Brain microvascular endothelial cell (primary cell): Measurements from ENCODE around the gene INKA2.

Experiments used
- DNase-seq: peaks from one replicate; pipeline ENCODE4 v3.0.0-alpha.2; 2020
- H3K27ac ChIP-seq: fragments of 250-450 bp; sonication (Bioruptor Pico); 2 replicates; pipeline ENCODE4 v1.5.1; 2020; ENCODE audit warnings: mild to moderate bottlenecking, moderate library complexity
- H3K27me3 ChIP-seq: fragments of 250-450 bp; sonication (Bioruptor Pico); replicated peaks from 2 replicates; pipeline ENCODE4 v1.5.1; 2020; ENCODE audit warnings: mild to moderate bottlenecking
- H3K36me3 ChIP-seq: fragments of 250-450 bp; sonication (Bioruptor Pico); replicated peaks from 2 replicates; pipeline ENCODE4 v1.5.1; 2020; ENCODE audit warnings: mild to moderate bottlenecking
- H3K4me3 ChIP-seq: 2 replicates; pipeline ENCODE4 v1.5.1; 2011; ENCODE audit warnings: low read depth, mild to moderate bottlenecking, control low read depth, low read length, moderate library complexity
- CTCF ChIP-seq: IDR thresholded peaks from 2 replicates; pipeline ENCODE4 v1.5.1; 2011; ENCODE audit warnings: low read depth, mild to moderate bottlenecking, moderate library complexity, low read length, control low read depth, inconsistent platforms; ENCODE audit errors: missing control alignments
- in situ Hi-C: cut with HindIII; loops from 2 replicates; pipeline ENCODE4 v1.10.0; 2017; ENCODE audit warnings: low sequenced_read_pairs, low pct_ligation_motif_present

Gene INKA2

DNA sequence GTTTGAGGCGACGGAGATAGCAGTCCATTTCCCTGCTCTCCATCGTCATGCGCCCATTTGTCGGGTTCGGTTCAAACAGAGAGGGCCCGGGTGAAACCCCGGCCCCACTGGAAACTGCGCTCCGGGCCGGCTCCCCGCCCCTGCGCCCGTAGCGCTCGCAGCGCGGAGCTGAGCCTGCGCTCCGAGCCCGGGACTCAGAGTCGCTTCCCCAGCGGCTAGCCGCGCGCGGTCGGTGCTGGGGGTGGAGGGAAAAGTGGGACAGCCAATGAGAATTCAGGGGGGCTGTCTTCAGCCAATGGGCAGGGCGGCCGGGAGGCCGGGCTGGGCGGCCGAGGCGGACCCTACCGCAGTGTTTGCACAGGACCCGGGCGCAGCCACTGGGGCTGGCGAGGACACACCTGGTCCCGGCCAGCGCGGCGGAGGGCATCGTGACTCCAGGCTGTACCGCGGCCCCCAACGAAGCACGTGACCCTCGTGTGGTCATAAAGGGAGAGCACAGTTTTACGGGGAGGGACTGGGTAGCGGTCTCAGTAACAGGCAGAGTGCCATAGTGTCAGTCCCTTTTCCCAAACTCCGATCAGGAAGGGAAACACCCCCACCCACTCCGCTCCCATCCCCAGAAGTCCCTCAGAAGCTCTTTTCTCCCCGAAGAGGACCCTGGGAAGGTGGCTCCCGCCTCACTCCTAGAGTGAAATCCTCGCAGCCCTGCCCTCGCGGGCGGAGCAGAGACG lies at the start of gene INKA2:
Gene INKA2, minus strand, starts transcription at position 202 of the 731 bp plus-strand sequence. Its CDS starts 153 bp downstream, at position 49.
- H3K27me3 ChIP-seq = no peaks in the 10 kb centered on the region
- no peaks in the 10 kb centered on the region for H3K36me3 ChIP-seq
- peak; percentile 1 for TF ChIP-seq CTCF
- H3K4me3 ChIP-seq = peak within 1 kb of the TSS; percentile 64
- DNase-seq = peak; percentile 70
- no peak within 1 kb of the TSS for H3K27ac ChIP-seq
- in situ Hi-C loops = no loop called here

GRCh38 chr1:111786669-111787207 lies 47.5 kb upstream of the INKA2 start:
- Histone ChIP-seq H3K27ac (no peak overlapping the region), H3K27me3 (no peaks in the 10 kb centered on the region), H3K4me3 (no peak overlapping the region), H3K36me3 (no peaks in the 10 kb centered on the region)
- DNase-seq = no peak
- TF ChIP-seq CTCF = no peak
- in situ Hi-C loops = no loop called here

DNA sequence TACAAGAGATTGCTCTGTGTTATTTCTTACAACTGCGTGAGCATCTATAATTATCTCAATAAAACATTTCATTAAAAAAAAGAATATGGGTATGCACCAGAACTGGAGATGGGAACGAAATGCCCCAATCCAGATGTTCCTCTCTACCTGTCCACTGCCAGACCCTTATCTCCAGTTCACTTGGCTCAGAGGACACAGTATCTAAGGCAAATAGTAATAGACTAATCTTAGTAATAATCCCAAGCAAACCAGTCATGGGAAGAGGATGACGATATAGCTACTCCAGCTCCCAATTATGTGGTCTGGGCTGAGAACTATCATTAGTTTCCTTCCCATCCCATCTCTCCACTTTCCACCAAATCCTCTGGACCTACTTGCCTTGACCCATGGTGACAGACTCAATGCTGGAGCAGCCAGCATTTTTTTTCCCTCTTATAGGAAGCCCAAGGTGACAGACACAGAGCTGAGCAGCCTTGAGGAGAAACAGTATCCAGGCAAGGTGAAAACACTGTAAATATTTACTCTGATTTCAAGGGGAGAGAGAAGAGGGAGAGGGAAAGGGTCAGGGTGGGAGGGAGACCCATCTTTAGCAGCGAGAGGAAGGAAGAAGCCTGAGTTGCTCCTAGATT lies 45.2 kb upstream of the INKA2 start:
- Histone ChIP-seq H3K27me3 (no peaks in the 10 kb centered on the region), H3K4me3 (no peak overlapping the region), H3K27ac (no peak overlapping the region), H3K36me3 (no peaks in the 10 kb centered on the region)
- in situ Hi-C loops = no loop called here
- TF ChIP-seq CTCF = no peak
- DNase-seq = no peak

- in situ Hi-C loops = no loop called here
- Histone ChIP-seq H3K27ac (no peak overlapping the region), H3K27me3 (no peaks in the 10 kb centered on the region), H3K4me3 (no peak overlapping the region), H3K36me3 (no peaks in the 10 kb centered on the region)
- DNase-seq = no peak
- no peak for TF ChIP-seq CTCF
Measured at GRCh38 chr1:111779546-111779945, 40.4 kb upstream of the INKA2 start.

DNA sequence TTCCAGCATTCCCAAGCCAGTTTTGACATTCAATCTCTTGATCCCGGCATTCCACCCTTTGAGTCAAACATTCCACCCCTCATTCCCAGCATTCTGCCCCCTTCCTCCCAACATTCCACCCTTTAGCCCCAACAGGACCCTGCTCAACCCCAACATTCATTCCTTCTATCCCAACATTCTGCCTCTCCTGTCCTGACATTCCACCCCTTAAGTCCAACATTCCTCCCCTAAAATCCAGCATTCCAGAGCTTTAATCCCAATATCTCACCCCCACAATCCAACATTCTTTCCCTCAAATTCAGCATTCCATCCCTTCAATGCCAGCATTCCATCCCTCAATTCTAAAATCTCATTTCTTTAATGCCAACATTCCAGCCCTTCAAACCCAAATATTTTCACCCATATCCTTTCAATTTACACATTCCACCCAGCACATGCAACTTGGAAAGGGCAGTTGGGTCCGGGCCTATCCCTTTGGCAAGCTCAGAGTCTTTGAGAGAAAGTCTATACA lies 39.4 kb upstream of the INKA2 start:
- no peak for DNase-seq
- Histone ChIP-seq H3K36me3 (no peaks in the 10 kb centered on the region), H3K27ac (no peak overlapping the region), H3K4me3 (no peak overlapping the region), H3K27me3 (no peaks in the 10 kb centered on the region)
- in situ Hi-C loops = no loop called here
- TF ChIP-seq CTCF = no peak
